Measurements from ENCODE around the gene FOSL1. TPM values are rescaled to one million over a fixed set of nuclear protein-coding genes. Genes with fewer than 3 reads are reported as not detected.
"Not testable (repeated sequence)": the region's sequence is repeated elsewhere in the genome, so short reads cannot be mapped to it uniquely, and the experiment has no call there.

Gene FOSL1
- total and polyA plus RNA-seq, 10 donors, result 0.42 to 5.4 (median 1.3) TPM

DNA sequence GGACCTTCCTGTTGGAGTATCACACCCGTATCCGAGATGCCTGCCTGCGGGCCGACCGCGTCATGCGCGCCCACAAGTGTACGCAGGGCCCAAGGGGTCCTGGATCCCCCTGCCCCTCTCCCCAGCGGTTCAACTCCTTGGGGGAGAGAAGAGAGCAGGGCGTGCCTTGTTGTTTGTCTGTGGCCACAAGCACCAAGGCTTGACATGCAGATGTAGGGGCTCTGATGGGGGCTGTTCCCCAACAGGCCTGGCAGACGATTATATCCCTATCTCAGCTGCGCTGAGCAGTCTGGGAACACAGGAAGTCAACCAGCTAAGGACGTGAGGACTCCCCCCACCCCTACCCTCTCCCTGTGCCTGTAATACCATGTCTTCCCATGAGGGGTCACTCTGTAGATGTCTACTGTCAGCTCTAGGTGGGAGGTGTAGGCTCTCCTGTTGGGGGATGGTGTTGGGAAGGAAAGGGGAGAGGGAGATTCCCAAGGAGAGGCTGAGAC lies 49.1 kb downstream of the FOSL1 start:
- TF ChIP-seq, protein P1, sequence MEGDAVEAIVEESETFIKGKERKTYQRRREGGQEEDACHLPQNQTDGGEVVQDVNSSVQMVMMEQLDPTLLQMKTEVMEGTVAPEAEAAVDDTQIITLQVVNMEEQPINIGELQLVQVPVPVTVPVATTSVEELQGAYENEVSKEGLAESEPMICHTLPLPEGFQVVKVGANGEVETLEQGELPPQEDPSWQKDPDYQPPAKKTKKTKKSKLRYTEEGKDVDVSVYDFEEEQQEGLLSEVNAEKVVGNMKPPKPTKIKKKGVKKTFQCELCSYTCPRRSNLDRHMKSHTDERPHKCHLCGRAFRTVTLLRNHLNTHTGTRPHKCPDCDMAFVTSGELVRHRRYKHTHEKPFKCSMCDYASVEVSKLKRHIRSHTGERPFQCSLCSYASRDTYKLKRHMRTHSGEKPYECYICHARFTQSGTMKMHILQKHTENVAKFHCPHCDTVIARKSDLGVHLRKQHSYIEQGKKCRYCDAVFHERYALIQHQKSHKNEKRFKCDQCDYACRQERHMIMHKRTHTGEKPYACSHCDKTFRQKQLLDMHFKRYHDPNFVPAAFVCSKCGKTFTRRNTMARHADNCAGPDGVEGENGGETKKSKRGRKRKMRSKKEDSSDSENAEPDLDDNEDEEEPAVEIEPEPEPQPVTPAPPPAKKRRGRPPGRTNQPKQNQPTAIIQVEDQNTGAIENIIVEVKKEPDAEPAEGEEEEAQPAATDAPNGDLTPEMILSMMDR (IDR thresholded peaks at IDR 0.05 in 8 of 11, conservative IDR thresholded peaks at IDR 0.05 in 3 of 11), result peak in 7 of 11 experiments; percentile 27 to 59 (median 36)
- TF ChIP-seq POLR2A (IDR thresholded peaks at IDR 0.05) (no peak), POLR2AphosphoS5 (IDR thresholded peaks at IDR 0.05) (peak; percentile 47 to 82 (median 57))
- Histone ChIP-seq H3K9me3 (peaks cover 0 to 10% (median 7%) of the 10 kb centered on the region in 8 donors), H3K36me3 (peaks cover 10 to 59% (median 55%) of the 10 kb centered on the region in 6 donors), H3K27ac (peak overlapping the region in 1 of 8 donors; percentile 11), H3K4me1 (peaks cover 14 to 44% (median 29%) of the 10 kb centered on the region in 6 donors), H3K27me3 (replicated peaks in 1 of 7) (no peaks in the 10 kb centered on the region), H3K4me3 (no peak overlapping the region)
- DNase-seq, result no peak
- intact Hi-C loops (cut with DNase I; ENCODE audit: low total_unique reads), result no loop called here
- WGBS, 5 donors, result 0 to 91% (median 89%) methylated on average over 1 to 14 of the region's 14 CpGs

DNA sequence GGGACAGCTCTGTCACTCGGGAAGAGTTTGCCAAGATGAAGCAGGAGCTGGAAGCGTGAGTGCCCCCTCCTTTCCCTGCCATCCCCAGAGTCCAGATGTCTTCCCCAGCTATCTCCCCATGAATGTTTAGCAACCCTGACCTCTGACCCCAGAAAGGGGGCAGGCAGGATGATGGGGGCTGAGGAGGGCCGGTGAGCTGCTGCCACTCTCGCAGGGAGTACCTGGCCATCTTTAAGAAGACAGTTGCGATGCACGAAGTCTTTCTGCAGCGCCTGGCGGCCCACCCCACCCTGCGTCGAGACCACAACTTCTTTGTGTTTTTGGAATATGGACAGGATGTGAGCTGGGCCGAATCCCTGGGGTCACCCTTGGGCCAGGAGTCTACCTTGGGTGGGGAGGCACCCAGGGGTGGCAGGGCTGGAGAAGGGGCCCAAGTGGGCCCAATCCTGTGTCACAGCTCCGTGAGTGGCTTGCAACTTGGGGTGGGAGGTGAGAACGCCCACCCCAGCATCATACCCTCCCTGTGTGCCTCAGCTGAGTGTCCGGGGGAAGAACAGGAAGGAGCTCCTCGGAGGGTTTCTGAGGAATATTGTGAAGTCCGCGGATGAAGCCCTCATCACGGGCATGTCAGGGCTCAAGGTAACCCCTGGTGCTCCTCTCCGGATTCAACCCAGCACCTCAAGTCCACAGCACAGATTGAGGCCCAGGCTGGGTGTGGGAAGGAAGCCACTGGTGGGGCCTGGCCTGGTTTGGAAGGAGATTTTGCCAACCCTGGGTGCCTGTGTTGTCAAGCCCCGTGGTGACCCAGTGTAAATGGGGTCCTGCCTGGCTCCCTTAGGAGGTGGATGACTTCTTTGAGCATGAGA lies 49.7 kb downstream of the FOSL1 start:
- Histone ChIP-seq H3K4me3 (no peak overlapping the region), H3K27ac (peak overlapping the region in 1 of 8 donors; percentile 11), H3K9me3 (peaks cover 0 to 10% (median 7%) of the 10 kb centered on the region in 8 donors), H3K4me1 (peaks cover 7 to 38% (median 22%) of the 10 kb centered on the region in 6 donors), H3K27me3 (replicated peaks in 1 of 7) (no peaks in the 10 kb centered on the region), H3K36me3 (peaks cover 9 to 52% (median 48%) of the 10 kb centered on the region in 6 donors)
- intact Hi-C loops (cut with DNase I; ENCODE audit: low total_unique reads), result no loop called here
- 73 to 78% (median 77%) methylated on average over 17 to 20 of the region's 20 CpGs for WGBS, 5 donors
- no peak for DNase-seq
- TF ChIP-seq POLR2AphosphoS5 (IDR thresholded peaks at IDR 0.05) (peak; percentile 31 to 69 (median 48)), POLR2A (IDR thresholded peaks at IDR 0.05) (no peak)
- TF ChIP-seq, protein P1 (IDR thresholded peaks at IDR 0.05 in 8 of 11, conservative IDR thresholded peaks at IDR 0.05 in 3 of 11), result no peak

DNA sequence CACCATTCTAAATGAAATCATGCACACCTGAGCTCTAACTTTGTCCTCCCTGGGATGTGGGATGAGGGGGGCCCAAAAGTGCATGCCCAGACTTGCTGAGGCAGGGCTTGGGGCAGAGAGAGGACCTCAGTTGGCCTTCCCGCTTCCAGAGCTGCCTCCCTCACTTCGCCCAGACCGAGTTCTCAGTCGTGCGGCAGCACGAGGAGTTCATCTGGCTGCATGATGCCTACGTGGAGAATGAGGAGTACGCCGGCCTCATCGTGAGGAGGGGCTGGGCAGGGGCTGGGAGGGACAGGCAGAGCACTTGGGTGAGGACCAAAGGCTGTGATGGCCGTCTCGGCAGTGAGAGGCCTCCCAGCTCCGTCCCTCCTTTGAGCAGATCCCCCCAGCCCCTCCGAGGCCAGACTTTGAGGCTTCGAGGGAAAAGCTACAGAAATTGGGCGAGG lies 50.4 kb downstream of the FOSL1 start:
- no peak for DNase-seq
- no peak overlapping the region for H3K27ac ChIP-seq
- TF ChIP-seq POLR2AphosphoS5 (IDR thresholded peaks at IDR 0.05) (peak in 1 of 3 donors; percentile 39), POLR2A (IDR thresholded peaks at IDR 0.05) (no peak)

DNA sequence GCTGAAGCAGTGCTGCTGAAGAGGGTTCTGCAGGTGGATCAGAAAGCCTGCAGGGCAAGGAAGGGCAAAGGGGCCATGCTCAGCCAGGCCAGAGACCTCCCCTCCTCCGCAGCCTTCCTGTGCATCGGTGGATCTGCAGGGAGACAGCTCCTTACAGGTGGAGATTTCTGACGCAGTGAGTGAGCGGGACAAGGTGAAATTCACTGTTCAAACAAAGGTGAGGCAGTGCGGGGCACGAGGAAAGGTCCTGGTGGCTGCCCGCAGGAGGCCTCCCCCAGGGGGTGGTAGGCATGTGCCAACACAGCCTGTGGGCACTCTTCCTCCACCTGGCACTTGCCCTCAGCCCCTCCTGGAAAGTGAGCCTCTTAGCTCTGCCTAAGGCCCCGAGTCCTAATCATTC lies 50.8 kb downstream of the FOSL1 start:
- Histone ChIP-seq H3K9me3 (peaks cover 0 to 10% (median 7%) of the 10 kb centered on the region in 8 donors), H3K4me1 (peaks cover 3 to 27% (median 12%) of the 10 kb centered on the region in 6 donors), H3K27me3 (replicated peaks in 1 of 7) (no peaks in the 10 kb centered on the region), H3K36me3 (peaks cover 7 to 41% (median 38%) of the 10 kb centered on the region in 6 donors), H3K4me3 (no peak overlapping the region), H3K27ac (no peak overlapping the region)
- no peak for DNase-seq
- TF ChIP-seq, protein P1 (IDR thresholded peaks at IDR 0.05 in 8 of 11, conservative IDR thresholded peaks at IDR 0.05 in 3 of 11), result no peak
- peak in 1 of 3 donors; percentile 1 for TF ChIP-seq POLR2AphosphoS5 (IDR thresholded peaks at IDR 0.05)
- intact Hi-C loops (cut with DNase I; ENCODE audit: low total_unique reads), result no loop called here
- WGBS, 5 donors, result 75 to 89% (median 84%) methylated on average over 8 of the region's 8 CpGs

More for the DNA sequence above, 50.4 kb downstream of the FOSL1 start:
- WGBS, 5 donors, result 65 to 81% (median 76%) methylated on average over 15 to 16 of the region's 16 CpGs
- H3K4me1 ChIP-seq, result peaks cover 6 to 31% (median 16%) of the 10 kb centered on the region in 6 donors
- peaks cover 0 to 10% (median 7%) of the 10 kb centered on the region in 8 donors for H3K9me3 ChIP-seq
- H3K27me3 ChIP-seq (replicated peaks in 1 of 7), result no peaks in the 10 kb centered on the region
- intact Hi-C loops (cut with DNase I; ENCODE audit: low total_unique reads), result no loop called here
- no peak overlapping the region for H3K4me3 ChIP-seq
- peaks cover 7 to 46% (median 42%) of the 10 kb centered on the region in 6 donors for H3K36me3 ChIP-seq

DNA sequence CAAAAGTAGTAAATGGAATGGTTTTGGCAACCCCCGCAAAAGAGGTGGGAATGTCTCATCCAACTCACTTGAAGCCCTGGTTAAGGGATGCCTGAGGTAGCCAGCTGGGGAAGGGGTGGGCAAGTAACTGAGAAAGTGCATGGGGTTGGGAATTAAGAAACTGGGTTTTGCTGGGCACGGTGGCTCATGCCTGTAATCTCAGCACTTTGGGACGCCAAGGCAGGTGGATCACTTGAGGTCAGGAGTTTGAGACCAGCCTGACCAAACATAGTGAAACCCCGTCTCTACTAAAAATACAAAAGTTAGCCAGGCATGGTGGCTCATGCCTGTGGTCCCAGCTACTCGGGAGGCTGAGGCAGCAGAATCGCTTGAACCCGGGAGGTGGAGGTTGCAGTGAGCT lies 51.5 kb downstream of the FOSL1 start:
- 51 to 78% (median 72%) methylated on average over 7 of the region's 7 CpGs for WGBS, 5 donors
- H3K27ac ChIP-seq; DNase-seq; H3K27me3 ChIP-seq (replicated peaks in 1 of 7); H3K4me3 ChIP-seq; intact Hi-C loops (cut with DNase I; ENCODE audit: low total_unique reads): not testable (repeated sequence)
- Histone ChIP-seq H3K36me3 (peaks cover 3 to 35% (median 31%) of the 10 kb centered on the region in 6 donors), H3K9me3 (peaks cover 0 to 10% (median 7%) of the 10 kb centered on the region in 8 donors), H3K4me1 (peaks cover 0 to 20% (median 6%) of the 10 kb centered on the region in 6 donors)

All from spleen (tissue), 11 donors.